ENCODE data around the gene CLNS1A.

DNA sequence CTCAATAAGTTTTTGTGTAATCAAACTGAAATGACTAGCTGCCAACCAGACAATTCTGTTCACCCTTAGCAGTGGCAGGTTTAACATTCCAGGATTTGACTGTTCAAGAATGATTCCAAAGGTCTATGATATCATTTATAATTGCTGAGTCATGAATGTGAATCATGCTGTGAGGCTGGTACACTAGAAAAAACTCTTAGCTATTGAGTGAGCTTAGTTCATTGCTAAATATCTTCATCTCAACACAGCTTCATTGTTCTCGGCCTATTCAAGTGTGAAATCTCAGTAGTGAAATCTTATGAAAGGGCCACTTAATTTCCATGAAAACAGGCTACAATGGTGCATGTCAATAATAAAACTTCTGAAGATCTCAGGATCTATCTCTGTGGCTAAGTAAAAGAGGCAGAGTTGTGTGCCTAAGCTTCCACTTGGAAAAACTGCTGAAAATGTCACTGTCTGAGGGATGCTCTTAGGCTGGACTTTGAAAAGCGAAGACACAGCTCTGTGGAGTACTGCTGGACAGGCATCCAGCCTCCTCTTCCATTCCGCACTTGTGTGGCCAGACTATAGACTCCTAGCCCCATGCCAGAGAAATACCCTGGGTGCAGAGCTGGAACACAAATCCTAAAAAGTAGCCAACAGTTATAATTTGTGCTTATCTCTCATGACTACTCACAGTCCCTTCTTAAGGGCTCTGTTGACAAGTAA is 35.1 kb downstream of the CLNS1A start:
- TF ChIP-seq NR1H2 (CRISPR knock-in tag; IDR thresholded peaks at IDR 0.05) (no peak), CBFB (CRISPR knock-in tag; IDR thresholded peaks at IDR 0.05; ENCODE audit: low read depth) (no peak), FOXJ3 (CRISPR knock-in tag; IDR thresholded peaks at IDR 0.05; ENCODE audit: borderline replicate concordance) (no peak), GRHL2 (CRISPR knock-in tag; IDR thresholded peaks at IDR 0.05; ENCODE audit: insufficient replicate concordance, severe bottlenecking) (no peak), NFE2L1 (CRISPR knock-in tag; IDR thresholded peaks at IDR 0.05) (no peak)
- TF ChIP-seq, protein P1, sequence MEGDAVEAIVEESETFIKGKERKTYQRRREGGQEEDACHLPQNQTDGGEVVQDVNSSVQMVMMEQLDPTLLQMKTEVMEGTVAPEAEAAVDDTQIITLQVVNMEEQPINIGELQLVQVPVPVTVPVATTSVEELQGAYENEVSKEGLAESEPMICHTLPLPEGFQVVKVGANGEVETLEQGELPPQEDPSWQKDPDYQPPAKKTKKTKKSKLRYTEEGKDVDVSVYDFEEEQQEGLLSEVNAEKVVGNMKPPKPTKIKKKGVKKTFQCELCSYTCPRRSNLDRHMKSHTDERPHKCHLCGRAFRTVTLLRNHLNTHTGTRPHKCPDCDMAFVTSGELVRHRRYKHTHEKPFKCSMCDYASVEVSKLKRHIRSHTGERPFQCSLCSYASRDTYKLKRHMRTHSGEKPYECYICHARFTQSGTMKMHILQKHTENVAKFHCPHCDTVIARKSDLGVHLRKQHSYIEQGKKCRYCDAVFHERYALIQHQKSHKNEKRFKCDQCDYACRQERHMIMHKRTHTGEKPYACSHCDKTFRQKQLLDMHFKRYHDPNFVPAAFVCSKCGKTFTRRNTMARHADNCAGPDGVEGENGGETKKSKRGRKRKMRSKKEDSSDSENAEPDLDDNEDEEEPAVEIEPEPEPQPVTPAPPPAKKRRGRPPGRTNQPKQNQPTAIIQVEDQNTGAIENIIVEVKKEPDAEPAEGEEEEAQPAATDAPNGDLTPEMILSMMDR (IDR thresholded peaks at IDR 0.05): no peak
- TF ChIP-seq, protein P2, sequence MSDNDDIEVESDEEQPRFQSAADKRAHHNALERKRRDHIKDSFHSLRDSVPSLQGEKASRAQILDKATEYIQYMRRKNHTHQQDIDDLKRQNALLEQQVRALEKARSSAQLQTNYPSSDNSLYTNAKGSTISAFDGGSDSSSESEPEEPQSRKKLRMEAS (CRISPR knock-in tag; IDR thresholded peaks at IDR 0.05): no peak
- TF ChIP-seq, protein P3, sequence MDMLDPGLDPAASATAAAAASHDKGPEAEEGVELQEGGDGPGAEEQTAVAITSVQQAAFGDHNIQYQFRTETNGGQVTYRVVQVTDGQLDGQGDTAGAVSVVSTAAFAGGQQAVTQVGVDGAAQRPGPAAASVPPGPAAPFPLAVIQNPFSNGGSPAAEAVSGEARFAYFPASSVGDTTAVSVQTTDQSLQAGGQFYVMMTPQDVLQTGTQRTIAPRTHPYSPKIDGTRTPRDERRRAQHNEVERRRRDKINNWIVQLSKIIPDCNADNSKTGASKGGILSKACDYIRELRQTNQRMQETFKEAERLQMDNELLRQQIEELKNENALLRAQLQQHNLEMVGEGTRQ (CRISPR knock-in tag; IDR thresholded peaks at IDR 0.05): no peak

Data from WTC11 (cell line).